NCI-H2171 (cell line): ENCODE data around the gene KLK1.

ENCODE experiments used
- DNase-seq: peaks from one replicate; lab custom pipeline; 2025; lab: John Stamatoyannopoulos, UW

Gene KLK1

DNA sequence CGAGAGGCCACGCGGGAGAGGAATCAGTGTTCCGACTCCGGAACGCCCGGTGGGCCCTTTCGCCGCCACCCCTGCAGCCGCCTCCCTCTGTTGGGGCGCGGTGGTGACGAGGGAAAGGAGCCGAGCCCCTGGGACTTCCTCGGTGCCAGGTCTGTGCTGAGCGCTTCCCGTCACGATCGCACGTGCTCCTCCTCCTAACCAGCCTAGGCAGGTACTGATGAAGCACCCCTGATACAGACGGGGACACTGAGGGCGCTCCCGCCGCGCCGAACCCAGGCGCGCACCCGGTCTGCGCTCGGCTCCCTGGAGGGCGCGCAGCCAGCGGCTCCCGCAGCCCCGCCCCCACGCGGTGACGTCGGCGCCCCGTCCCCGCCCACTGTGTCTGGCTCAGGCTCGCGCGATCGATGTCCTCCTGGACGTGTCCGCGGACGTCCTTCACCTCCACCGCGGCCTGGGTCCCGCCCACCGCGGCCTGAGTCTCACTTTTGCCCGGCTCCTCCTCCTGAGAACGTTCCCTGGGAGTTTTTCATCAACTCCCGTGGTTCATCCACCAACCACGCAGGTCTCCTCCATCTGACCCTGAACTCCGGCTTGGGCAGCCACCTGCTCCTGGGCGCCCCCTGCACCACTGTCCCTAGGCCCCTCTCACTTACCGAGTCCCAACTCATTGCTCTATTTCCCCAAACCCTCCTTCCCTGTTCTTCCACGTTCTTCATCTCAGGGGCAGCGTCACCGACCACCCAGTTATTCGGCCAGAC lies 12.4 kb upstream of the KLK1 start:
- DNase-seq = peak; percentile 80

DNA sequence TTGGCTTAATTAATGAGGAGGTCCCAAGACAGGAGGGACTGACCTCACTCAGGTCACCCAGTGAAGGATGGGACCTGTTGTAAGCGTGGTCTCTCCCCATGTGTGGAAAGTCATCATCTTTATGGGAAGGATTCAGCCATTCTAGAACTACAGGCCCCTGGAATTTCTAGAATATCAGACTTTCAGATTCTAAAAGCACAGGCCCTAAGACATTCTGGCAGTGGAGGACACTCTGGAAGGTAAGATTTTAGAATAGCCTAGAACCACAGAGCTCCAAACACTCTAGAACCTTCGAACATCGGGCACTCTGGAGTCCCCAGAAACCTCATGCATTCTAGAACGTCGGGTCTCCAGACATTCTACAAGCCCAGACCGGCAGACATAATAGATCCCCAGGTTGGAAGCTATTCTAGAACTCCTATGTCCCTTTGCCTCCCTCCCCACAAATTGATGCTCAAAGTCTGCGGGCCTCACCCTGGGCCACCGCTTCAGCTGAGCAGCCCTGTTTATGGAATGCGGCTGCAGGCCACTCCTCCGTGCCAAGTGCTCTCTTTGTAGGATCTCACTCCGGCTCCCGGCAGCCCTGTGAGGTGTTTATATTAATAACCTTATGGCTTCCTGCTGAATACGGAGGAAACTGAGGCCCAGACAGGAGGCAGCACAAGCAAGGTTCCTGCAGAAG lies 11.7 kb upstream of the KLK1 start:
- DNase-seq = peak; percentile 29

GRCh38 chr19:50833802-50834167 lies 10.2 kb upstream of the KLK1 start:
- no peak for DNase-seq

GRCh38 chr19:50833117-50833801 lies 9.7 kb upstream of the KLK1 start, which contains the start of gene KLK15:
KLK15 (minus strand) TSS chr19:50833574; CDS start chr19:50831492, 2,082 bp downstream.
- no peak for DNase-seq

DNA sequence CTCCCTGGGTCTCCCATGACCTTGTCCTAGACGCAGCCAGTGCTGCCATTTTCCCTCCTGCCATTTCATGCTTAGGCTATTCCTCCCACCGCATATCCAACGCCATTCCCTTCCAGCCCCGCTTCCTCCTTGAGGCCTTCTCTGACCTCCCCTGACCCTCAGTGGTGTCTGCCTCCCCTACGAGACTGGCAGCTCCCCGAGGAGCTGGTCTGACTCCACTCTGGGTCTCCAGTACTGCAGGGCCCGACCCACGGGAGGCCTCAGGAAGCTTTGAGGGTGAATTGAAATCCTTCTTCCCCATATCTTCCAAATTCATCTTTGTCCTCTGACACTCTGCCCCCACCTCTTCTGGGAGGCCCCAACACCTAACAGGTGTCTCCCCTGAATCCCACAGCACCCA lies 9.1 kb upstream of the KLK1 start:
- DNase-seq = no peak

DNA sequence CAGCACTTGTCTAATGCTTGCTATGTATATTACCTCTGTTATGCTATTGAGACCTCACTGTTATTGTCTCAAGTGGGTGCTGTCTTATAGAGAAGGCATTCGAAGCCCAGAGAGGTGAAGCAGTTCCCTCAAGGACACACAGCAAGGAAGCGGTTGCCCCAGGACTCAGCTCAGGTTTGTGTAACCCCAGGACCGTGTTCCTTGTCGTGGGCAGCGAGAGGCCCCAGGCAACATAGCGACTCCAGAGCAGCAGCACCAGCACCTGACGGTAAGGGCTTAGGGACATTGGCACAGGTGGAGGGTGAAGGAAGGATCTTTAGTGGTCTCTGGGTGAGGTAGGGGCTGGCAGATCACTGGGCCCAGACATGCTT lies 7.4 kb upstream of the KLK1 start:
- no peak for DNase-seq

DNA sequence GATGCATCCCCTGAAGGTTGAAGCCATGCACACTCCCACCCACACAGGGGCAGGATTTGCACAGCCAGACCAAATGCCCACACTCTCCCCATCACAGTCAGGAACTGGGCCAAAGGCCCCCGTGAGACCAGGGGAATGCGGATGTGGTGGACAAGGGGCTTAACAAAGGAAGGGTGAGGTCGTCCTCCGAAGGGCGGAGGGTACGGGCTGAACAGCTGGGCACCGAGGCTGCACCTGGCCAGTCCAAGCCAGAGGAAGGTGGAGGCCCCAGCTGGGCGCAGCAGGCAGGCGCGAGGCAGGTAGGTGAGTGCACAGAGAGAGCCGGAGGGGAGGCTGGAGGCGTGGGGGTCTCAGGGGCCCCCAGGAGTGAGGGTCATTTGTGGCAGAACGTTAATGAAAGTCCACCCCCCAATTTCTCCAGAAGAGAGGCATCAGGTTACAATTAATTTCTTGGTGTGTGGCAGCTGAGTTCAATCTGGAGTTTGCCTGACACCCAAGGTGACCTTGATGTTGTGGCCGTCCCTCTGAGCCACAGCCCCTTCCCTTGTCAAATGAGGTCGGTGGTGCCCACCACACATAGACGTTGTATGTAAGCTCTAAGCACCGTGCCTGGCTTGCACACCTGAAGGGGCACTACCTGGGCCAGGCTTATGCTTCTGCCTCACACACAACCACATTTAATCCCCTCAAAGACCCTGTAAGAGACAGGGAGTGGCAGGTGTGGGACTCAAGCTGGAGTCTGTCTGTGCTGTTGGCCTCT lies 6.9 kb upstream of the KLK1 start:
- DNase-seq = no peak

GRCh38 chr19:50829801-50830200 lies 6.2 kb upstream of the KLK1 start:
- DNase-seq = no peak

- DNase-seq = no peak
Measured at GRCh38 chr19:50827476-50827875, 3.9 kb upstream of the KLK1 start.

GRCh38 chr19:50826492-50827240 lies 3.1 kb upstream of the KLK1 start:
- DNase-seq = no peak

DNA sequence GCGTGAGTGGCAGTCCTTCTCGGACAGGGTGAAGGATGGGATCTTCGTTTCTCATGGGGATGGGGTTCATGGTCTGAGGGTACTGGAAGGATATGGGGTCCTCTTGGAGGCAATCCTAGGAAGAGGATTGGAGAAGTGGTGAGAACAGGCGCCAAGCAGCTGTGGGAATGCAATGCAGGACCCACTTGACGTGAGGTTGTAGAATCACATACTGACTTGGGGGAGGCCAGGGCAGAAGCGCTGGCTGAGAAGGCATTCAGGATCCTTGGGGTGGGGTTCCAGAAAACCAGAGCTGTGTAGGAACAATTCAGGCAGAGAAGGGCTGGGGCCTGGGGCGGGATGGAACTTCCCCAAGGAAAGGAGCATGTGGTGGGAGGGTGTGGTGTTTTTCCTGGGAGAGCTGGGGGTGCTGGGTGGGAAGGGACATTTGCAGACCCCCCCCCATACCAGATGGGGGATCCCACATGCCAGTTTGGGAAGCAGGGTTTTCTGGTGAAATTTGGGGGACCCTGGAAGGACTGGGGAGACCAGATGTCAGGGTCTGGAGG lies 852 bp downstream of the KLK1 start:
- no peak for DNase-seq

- no peak for DNase-seq
Measured at GRCh38 chr19:50821622-50822021, 2.0 kb downstream of the KLK1 start.

DNA sequence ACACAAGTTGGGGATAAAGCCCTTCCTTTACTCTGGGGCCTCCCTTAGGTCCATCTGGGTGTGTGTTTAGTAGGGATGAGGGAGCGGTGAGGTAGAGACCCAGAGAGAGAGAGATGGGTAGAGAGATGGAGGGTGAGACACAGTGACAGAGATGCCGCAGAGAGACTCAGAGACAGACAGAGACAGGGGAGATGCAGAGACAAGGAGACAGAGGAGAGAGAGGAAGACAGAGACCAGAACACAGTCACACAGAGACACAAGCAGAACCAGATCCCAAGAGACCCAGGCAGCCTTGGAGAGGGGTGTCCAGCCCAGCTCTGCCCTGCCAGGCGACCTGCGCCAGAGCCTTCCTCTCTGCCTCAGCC lies 2.4 kb downstream of the KLK1 start:
- DNase-seq = no peak

DNA sequence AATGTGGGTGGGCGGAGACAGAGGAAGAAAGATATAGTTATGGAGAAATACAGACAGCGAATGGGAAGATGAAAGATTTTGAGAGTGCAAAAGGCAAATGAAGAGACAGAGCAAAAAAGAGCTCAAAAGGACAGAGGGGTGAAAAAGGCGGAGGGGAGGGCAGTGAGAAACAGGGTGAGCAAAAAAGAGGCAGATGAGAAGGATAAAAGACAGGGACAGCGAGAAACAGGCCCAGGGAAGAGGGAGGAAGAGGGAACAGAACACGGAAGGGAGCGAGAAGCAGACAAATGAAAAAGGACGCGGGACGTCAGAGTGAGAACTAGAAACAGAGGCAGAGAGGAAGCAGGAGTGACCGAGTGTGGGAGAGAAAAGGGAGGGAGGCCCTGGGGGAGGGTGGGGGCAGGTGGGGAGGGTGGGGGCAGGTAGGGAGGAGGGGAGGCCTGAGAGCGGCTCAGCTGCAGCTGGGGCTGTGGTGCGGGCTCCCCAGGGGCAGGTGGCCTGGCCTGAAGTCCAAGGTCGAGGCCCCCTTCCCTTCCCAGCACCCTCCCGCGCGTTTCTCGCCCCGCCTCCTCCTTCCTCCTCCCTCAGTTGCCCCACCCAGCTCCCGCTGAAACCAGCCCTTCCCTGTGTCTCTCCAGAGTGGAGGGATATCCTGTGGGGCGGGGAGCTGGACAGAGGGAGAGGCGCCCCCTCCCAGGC lies 2.9 kb downstream of the KLK1 start:
- DNase-seq = no peak

DNA sequence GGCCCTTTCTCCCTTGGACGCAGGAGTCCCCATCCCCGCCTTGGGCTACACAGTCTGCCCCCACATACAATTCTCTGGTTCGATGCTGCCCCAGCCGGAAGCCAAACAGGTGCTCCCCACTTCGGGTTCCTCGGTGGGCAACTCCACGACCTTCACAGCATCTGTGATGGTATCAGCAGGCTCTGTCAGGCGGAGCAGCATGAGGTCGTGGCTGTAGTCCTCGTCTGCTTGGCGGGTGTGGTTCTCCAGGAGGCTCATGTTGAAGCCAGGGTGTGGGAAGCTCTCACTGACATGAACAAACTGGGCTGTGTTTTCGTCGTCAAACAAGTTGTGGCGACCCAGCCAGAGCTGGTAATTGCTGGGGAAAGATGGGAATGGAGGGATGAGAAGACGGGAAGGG lies 3.5 kb downstream of the KLK1 start:
- no peak for DNase-seq

DNA sequence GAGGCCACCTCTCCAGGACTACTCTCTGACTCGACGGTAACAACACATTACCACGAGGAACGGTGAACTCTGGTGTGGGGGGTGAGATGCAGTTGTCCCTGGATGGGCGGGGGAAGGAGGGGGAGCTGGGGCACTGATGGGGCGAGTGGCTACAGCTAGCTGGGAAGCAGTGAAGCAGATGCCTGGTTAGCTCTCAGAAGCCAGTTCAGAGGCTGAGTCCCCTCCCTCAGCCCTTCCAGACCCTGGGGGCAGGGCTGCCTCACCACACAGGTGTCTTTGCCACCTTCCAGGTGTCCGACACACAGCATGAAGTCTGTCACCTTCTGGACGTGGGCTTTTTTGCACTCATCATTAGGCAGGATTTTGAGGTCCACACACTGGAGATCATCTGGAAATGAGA lies 4.0 kb downstream of the KLK1 start:
- no peak for DNase-seq

DNA sequence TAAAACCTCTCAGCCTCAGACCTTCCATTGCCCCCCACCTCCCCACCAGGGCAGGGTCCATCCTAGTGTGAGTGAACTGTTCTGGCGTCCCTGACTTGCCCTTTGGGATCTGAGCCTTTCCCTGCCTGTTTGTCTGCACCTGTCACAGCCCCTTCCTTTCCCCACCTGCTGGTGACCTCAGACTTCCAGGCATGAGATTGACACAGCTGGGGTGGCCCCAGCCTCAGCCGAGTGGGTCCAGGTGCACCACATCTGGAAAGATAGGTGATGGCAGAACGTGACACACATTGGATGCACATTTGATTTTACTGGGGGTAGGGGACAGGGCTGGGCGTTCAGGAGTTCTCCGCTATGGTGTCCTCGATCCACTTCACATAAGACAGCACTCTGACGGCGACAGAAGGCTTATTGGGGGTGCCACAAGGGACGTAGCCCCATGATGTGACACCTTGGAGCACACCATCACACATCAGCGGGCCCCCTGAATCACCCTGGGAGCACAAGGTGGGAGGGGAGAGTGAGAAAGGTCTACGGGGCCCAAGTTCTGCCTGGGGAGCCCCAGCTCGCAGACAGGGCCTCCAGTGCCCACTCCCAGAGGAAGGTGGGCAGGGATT lies 4.6 kb downstream of the KLK1 start:
- DNase-seq = no peak

DNA sequence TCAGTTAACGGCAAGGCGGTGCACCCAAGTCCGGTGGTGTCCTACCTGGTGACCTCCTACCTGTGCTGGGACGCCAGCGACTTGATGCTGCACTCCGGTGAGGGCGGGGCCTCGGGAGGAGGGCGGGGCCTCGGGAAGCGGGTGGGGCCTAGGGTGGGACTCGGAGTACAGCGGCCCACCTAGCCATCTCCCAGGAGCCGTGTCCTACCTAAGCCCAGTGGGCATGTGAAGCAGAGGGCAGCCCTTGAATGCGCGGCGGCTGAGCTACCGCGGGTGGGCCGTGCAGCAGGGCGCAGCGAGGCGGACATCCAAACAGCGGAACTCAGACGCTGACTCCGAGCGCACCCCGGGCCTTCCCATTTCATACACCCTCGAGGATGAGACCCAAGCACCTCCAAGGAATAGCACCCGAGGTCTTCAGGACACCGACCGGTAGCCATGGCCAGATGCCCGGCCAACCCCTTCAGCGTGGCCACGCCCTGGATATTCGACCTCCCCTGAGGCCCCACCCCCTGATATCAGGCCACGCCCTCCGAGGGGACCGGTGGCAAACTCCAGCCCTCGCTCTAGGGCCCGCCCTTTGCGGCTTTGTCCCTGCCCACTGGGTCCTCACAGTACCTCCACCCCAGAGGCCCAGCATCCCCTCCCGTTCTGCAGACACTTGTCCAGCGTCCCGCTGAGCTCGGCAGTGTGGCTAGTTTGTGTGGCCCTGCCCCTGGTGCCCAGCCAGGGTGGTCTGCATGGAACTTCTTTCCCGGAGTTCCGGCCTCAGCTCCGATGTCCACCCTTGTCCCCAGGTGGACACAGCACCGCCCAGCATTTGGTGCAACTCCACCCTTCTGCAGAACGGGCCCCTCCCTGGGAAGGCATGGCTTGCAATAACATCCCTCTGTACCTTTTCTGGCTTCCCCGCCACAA lies 5.4 kb downstream of the KLK1 start:
- peak; percentile 23 for DNase-seq

DNA sequence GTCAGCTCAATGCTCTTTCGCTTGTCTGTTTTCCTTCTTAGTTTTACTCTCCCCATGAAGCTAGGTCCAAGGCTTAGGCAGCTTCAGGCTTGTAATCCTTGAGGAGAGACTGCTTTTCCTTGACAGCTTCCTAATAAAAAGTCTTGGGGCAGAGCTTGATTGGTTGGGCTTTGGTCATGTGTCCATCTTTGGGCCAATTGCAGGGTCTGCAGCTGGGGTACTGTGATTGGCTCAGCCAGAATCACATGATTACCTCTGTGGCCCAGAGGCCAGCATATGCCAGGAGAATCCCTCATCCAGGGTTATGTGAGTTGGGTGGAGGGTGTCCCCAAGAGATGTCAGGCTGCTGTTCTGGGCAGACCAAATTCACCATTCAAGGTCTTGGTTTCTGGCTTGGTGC lies 8.1 kb downstream of the KLK1 start:
- no peak for DNase-seq
